ENCODE measurements around the gene ZNF292.

ZNF292 gene

GRCh38 chr6:87199787-87200186 lies 44.4 kb downstream of the ZNF292 start:
- no peak overlapping the region for H3K4me3 ChIP-seq (ENCODE audit: low read length)
- no peak overlapping the region for H2AFZ ChIP-seq (ENCODE audit: low read depth, low read length)
- no peaks in the 10 kb centered on the region for H3K27me3 ChIP-seq (ENCODE audit: low read depth, low read length)
- peaks cover 38% of the 10 kb centered on the region for H3K4me1 ChIP-seq (ENCODE audit: low read length)
- H3K79me2 ChIP-seq (ENCODE audit: low read length), result peaks cover 89% of the 10 kb centered on the region
- H3K9me3 ChIP-seq (ENCODE audit: insufficient read depth, low read length), result no peaks in the 10 kb centered on the region
- H3K4me2 ChIP-seq (ENCODE audit: low read length), result no peak overlapping the region
- H3K9ac ChIP-seq (ENCODE audit: low read length), result no peak overlapping the region
- H3K27ac ChIP-seq (ENCODE audit: low read length), result no peak overlapping the region
- TF ChIP-seq, protein P1, sequence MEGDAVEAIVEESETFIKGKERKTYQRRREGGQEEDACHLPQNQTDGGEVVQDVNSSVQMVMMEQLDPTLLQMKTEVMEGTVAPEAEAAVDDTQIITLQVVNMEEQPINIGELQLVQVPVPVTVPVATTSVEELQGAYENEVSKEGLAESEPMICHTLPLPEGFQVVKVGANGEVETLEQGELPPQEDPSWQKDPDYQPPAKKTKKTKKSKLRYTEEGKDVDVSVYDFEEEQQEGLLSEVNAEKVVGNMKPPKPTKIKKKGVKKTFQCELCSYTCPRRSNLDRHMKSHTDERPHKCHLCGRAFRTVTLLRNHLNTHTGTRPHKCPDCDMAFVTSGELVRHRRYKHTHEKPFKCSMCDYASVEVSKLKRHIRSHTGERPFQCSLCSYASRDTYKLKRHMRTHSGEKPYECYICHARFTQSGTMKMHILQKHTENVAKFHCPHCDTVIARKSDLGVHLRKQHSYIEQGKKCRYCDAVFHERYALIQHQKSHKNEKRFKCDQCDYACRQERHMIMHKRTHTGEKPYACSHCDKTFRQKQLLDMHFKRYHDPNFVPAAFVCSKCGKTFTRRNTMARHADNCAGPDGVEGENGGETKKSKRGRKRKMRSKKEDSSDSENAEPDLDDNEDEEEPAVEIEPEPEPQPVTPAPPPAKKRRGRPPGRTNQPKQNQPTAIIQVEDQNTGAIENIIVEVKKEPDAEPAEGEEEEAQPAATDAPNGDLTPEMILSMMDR (IDR thresholded peaks at IDR 0.05; ENCODE audit: low read depth, low read length), result no peak
- TF ChIP-seq EZH2phosphoT487 (IDR thresholded peaks at IDR 0.05; ENCODE audit: low read depth), result no peak
- peaks cover 94% of the 10 kb centered on the region for H4K20me1 ChIP-seq (ENCODE audit: insufficient read depth, low read length)
- H3K36me3 ChIP-seq (replicated peaks; ENCODE audit: low read depth, low read length), result no peaks in the 10 kb centered on the region

DNA sequence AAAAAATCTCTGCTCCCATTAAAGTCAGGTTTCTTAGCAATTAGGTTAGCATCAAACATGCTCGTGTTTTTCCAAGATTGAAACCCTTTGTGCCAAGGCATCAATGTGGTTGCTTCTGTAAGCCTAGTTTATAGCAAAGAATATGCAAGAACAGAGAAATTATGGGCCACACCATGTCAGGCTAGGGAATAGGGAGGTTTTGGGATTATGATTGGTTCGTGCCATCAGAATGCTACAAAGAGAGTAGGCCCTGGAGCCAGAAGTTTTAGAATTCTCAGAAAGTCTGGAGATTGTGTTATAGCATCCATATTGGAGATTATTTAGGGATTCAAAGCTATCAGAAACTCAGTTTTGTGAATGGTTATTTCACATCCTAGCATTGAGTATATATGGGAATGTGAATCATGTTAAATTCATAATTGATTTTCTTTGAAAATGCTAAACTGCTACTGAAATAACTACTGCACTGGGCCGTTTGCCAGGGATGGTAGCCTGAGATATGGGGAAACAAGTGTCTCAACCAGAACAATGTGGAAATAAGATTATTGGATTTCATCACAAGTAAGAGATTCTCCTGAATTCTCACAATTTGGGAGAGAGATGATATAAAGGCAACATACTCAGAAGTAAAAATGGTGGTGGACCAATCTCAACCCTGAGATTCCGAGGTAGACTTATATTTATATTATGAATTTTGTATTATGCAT lies 45.3 kb downstream of the ZNF292 start:
- Histone ChIP-seq H3K79me2 (ENCODE audit: low read length) (peaks cover 88% of the 10 kb centered on the region), H3K27ac (ENCODE audit: low read length) (no peak overlapping the region), H4K20me1 (ENCODE audit: insufficient read depth, low read length) (peaks cover 93% of the 10 kb centered on the region), H3K9ac (ENCODE audit: low read length) (no peak overlapping the region), H2AFZ (ENCODE audit: low read depth, low read length) (no peak overlapping the region), H3K4me3 (ENCODE audit: low read length) (no peak overlapping the region), H3K4me2 (ENCODE audit: low read length) (no peak overlapping the region), H3K4me1 (ENCODE audit: low read length) (peaks cover 31% of the 10 kb centered on the region), H3K27me3 (ENCODE audit: low read depth, low read length) (no peaks in the 10 kb centered on the region), H3K9me3 (ENCODE audit: insufficient read depth, low read length) (no peaks in the 10 kb centered on the region), H3K36me3 (replicated peaks; ENCODE audit: low read depth, low read length) (no peaks in the 10 kb centered on the region)
- no peak for TF ChIP-seq EZH2phosphoT487 (IDR thresholded peaks at IDR 0.05; ENCODE audit: low read depth)
- TF ChIP-seq, protein P1 (IDR thresholded peaks at IDR 0.05; ENCODE audit: low read depth, low read length), result no peak

GRCh38 chr6:87203448-87204023 lies 48.2 kb downstream of the ZNF292 start:
- Histone ChIP-seq H3K79me2 (ENCODE audit: low read length) (peaks cover 91% of the 10 kb centered on the region), H3K4me2 (ENCODE audit: low read length) (no peak overlapping the region), H3K9me3 (ENCODE audit: insufficient read depth, low read length) (no peaks in the 10 kb centered on the region), H3K27me3 (ENCODE audit: low read depth, low read length) (no peaks in the 10 kb centered on the region), H3K27ac (ENCODE audit: low read length) (no peak overlapping the region), H3K9ac (ENCODE audit: low read length) (no peak overlapping the region), H3K36me3 (replicated peaks; ENCODE audit: low read depth, low read length) (peaks cover 4% of the 10 kb centered on the region), H3K4me1 (ENCODE audit: low read length) (peaks cover 5% of the 10 kb centered on the region), H4K20me1 (ENCODE audit: insufficient read depth, low read length) (peaks cover 95% of the 10 kb centered on the region), H2AFZ (ENCODE audit: low read depth, low read length) (no peak overlapping the region), H3K4me3 (ENCODE audit: low read length) (no peak overlapping the region)
- TF ChIP-seq, protein P1 (IDR thresholded peaks at IDR 0.05; ENCODE audit: low read depth, low read length), result no peak
- TF ChIP-seq EZH2phosphoT487 (IDR thresholded peaks at IDR 0.05; ENCODE audit: low read depth), result no peak

DNA sequence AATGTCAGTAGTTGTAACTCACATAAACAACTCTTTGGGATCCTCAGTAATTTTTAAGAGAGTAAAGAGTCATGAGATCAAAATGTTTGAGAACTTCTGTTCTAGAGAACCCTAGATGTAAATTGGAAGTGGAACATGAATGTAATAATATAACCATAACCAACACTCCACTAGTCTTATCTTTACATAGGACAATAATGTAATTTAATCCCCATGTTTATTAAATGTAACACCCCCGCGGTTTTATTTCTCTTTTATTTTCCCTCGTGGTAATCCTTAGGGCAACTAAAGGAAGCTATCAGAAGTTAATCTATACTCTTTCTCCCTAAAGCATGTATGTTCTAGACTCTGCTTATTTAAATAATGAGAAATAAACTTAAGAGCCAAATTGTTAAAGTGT lies 54.4 kb downstream of the ZNF292 start:
- Histone ChIP-seq H3K27me3 (ENCODE audit: low read depth, low read length) (no peaks in the 10 kb centered on the region), H3K4me2 (ENCODE audit: low read length) (no peak overlapping the region), H3K36me3 (replicated peaks; ENCODE audit: low read depth, low read length) (peaks cover 4% of the 10 kb centered on the region), H3K79me2 (ENCODE audit: low read length) (peaks cover 92% of the 10 kb centered on the region), H3K4me1 (ENCODE audit: low read length) (peaks cover 18% of the 10 kb centered on the region), H3K9me3 (ENCODE audit: insufficient read depth, low read length) (no peaks in the 10 kb centered on the region), H3K9ac (ENCODE audit: low read length) (no peak overlapping the region), H3K4me3 (ENCODE audit: low read length) (no peak overlapping the region), H4K20me1 (ENCODE audit: insufficient read depth, low read length) (peaks cover 99% of the 10 kb centered on the region), H2AFZ (ENCODE audit: low read depth, low read length) (no peak overlapping the region), H3K27ac (ENCODE audit: low read length) (no peak overlapping the region)
- TF ChIP-seq, protein P1 (IDR thresholded peaks at IDR 0.05; ENCODE audit: low read depth, low read length), result no peak
- TF ChIP-seq EZH2phosphoT487 (IDR thresholded peaks at IDR 0.05; ENCODE audit: low read depth), result no peak

All from OCI-LY3 (cell line).